ENCODE measurements around the gene KRTAP10-7.
"Not testable (repeated sequence)": the region's sequence is repeated elsewhere in the genome, so short reads cannot be mapped to it uniquely, and the experiment has no call there.

KRTAP10-7 gene

GRCh38 chr21:44571844-44572782 lies 28.3 kb upstream of the KRTAP10-7 start:
- TF ChIP-seq, protein P1, sequence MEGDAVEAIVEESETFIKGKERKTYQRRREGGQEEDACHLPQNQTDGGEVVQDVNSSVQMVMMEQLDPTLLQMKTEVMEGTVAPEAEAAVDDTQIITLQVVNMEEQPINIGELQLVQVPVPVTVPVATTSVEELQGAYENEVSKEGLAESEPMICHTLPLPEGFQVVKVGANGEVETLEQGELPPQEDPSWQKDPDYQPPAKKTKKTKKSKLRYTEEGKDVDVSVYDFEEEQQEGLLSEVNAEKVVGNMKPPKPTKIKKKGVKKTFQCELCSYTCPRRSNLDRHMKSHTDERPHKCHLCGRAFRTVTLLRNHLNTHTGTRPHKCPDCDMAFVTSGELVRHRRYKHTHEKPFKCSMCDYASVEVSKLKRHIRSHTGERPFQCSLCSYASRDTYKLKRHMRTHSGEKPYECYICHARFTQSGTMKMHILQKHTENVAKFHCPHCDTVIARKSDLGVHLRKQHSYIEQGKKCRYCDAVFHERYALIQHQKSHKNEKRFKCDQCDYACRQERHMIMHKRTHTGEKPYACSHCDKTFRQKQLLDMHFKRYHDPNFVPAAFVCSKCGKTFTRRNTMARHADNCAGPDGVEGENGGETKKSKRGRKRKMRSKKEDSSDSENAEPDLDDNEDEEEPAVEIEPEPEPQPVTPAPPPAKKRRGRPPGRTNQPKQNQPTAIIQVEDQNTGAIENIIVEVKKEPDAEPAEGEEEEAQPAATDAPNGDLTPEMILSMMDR (IDR thresholded peaks at IDR 0.05; ENCODE audit: low read depth, low read length) = no peak
- in situ Hi-C loops (cut with HindIII; ENCODE audit: low sequenced_read_pairs) = no loop called here
- H3K4me3 ChIP-seq (ENCODE audit: low read depth, low read length) = no peak overlapping the region
- DNase-seq (ENCODE audit: low read depth, low spot score) = no peak

GRCh38 chr21:44572959-44573583 lies 27.3 kb upstream of the KRTAP10-7 start:
- no peak for DNase-seq (ENCODE audit: low read depth, low spot score)
- TF ChIP-seq, protein P1 (IDR thresholded peaks at IDR 0.05; ENCODE audit: low read depth, low read length) = no peak
- in situ Hi-C loops (cut with HindIII; ENCODE audit: low sequenced_read_pairs) = no loop called here
- no peak overlapping the region for H3K4me3 ChIP-seq (ENCODE audit: low read depth, low read length)

DNA sequence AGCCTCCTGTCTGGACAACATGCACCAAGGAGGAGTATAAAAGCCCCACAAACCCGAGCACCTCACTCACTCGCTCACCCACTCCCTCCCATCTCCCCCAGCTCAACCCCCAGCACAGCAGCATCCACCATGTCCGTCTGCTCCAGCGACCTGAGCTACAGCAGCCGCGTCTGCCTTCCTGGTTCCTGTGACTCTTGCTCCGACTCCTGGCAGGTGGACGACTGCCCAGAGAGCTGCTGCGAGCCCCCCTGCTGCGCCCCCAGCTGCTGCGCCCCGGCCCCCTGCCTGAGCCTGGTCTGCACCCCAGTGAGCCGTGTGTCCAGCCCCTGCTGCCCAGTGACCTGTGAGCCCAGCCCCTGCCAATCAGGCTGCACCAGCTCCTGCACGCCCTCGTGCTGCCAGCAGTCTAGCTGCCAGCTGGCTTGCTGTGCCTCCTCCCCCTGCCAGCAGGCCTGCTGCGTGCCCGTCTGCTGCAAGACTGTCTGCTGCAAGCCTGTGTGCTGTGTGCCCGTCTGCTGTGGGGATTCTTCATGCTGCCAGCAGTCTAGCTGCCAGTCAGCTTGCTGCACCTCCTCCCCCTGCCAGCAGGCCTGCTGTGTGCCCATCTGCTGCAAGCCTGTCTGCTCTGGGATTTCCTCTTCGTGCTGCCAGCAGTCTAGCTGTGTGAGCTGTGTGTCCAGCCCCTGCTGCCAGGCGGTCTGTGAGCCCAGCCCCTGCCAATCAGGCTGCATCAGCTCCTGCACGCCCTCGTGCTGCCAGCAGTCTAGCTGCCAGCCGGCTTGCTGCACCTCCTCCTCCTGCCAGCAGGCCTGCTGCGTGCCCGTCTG lies 26.6 kb upstream of the KRTAP10-7 start, which contains the start of gene KRTAP10-4:
Gene KRTAP10-4, plus strand, starts transcription at position 100 of the 827 bp plus-strand sequence. Its CDS starts 30 bp downstream, at position 130.
- DNase-seq (ENCODE audit: low read depth, low spot score); in situ Hi-C loops (cut with HindIII; ENCODE audit: low sequenced_read_pairs); H3K4me3 ChIP-seq (ENCODE audit: low read depth, low read length): not testable (repeated sequence)

GRCh38 chr21:44574457-44575306 lies 25.7 kb upstream of the KRTAP10-7 start:
- no peak for DNase-seq (ENCODE audit: low read depth, low spot score)
- TF ChIP-seq, protein P1 (IDR thresholded peaks at IDR 0.05; ENCODE audit: low read depth, low read length) = no peak
- no peak overlapping the region for H3K4me3 ChIP-seq (ENCODE audit: low read depth, low read length)
- in situ Hi-C loops (cut with HindIII; ENCODE audit: low sequenced_read_pairs) = no loop called here

GRCh38 chr21:44575307-44576024 lies 24.9 kb upstream of the KRTAP10-7 start:
- in situ Hi-C loops (cut with HindIII; ENCODE audit: low sequenced_read_pairs) = no loop called here
- DNase-seq (ENCODE audit: low read depth, low spot score) = no peak

More at GRCh38 chr21:44575307-44576024, 24.9 kb upstream of the KRTAP10-7 start:
- no peak overlapping the region for H3K4me3 ChIP-seq (ENCODE audit: low read depth, low read length)
- TF ChIP-seq, protein P1 (IDR thresholded peaks at IDR 0.05; ENCODE audit: low read depth, low read length) = no peak
